Hematopoietic multipotent progenitor cell treated with erythropoietin and hydrocortisone succinate and interleukin-3 and kit ligand, for 6 days (in vitro differentiated cells): ENCODE measurements around the gene CEP20.
"Not testable (repeated sequence)": the region's sequence is repeated elsewhere in the genome, so short reads cannot be mapped to it uniquely, and the experiment has no call there.

Experiments used
- DNase-seq: peaks from one replicate; pipeline ENCODE4 v3.0.0-alpha.2; 2015

The CEP20 gene, protein sequence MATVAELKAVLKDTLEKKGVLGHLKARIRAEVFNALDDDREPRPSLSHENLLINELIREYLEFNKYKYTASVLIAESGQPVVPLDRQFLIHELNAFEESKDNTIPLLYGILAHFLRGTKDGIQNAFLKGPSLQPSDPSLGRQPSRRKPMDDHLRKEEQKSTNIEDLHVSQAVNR

DNA sequence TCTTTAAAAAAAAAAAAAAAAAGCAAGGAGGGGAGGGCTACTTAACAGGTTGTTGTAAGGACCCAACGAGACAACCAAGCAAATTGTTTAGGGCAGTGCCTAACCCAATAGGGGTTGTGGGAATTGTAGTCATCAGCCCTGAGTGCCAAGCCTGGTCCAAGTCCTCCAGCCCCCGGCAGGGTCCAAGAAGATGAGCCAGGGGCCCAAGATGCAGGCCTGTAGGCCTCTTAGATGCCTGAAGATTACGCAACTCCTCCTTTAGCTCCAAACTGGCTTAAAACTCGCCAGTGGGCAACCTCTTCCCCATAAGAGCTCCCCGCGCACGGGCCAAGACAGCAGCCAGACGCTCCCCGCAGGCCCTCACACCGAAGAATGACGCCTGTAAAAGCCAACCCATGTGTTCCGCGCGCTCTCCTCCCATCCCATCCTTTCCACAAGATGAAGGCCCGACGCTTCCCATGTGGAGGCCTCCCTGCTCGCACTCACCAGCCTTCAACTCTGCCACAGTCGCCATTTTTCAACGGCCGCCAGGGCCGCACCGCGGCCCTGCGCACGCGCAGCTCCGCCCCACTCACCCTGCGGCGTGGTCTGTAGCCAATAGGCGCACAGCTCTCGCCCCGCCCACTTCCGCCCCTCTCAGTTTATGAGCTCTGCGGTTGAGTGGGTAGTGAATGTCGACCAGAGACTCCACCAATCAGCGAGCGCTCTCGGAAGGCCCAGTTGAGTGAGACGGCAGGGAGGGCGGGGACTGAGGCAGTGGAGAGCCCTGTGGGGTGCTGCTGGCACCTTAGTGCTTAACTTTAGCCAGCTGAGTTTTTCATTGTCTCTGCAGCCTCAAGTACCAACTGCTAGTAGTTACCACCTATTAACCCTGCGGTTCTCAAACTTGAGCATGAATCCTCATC, at the start of gene CEP20:
Gene CEP20 (minus strand): TSS at position 532 of the 905 bp plus-strand sequence. CDS start 18 bp downstream, at position 514.
- DNase-seq, result peak; percentile 100

DNA sequence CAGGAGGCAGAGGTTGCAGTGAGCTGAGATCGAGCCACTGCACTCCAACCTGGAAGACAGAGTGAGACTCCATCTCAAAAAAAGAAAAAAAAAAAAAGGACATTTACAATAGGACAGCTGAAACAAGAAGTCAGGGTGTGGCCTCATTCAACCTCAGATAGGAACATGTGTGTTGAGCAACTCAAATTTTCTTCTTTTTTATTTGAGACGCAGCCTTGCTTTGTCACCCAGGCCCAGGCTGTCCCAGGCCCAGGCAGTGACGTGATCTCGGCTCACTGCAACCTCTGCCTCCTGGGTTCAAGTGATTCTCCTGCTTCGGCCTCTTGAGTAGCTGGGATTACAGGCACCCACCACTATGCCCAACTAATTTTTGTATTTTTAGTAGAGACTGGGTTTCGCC, 48.4 kb upstream of the CEP20 start:
- peak; percentile 80 for DNase-seq

DNA sequence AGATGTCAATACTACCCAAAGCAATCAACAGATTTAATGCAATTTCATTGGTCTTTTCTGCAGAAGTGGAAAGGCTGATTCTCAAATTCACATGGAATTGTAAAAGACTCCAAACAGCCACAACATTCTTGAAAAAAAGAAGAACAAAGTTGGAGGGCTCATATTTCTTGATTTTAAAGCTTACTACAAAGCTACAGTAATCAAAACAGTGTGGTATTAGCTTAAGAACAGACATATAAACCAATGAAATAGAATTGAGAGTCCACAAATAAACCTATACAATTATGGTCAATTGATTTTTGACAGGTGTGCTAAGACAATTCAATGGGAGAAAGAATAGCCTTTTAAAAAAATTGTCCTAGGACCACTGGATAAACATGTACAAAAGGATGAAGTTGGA, 46.6 kb upstream of the CEP20 start:
- DNase-seq, result no peak

DNA sequence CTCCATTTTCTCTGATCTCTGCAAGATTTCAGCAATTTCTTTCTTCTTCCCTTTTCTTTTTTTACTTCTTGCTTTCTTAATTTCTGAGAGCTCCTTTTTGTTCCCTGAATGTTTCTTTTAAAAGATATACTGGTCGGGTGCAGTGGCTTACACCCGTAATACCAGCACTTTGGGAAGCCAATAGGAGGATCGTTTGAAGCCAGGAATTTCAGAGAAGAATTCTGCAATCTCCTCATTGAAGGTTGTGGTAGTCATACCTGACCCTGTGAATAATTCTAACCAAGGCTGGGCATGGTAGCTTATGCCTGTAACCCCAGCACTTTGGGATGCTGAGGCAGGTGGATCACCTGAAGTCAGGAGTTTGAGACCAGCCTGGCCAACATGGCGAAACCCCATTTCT, 45.4 kb upstream of the CEP20 start:
- no peak for DNase-seq

DNA sequence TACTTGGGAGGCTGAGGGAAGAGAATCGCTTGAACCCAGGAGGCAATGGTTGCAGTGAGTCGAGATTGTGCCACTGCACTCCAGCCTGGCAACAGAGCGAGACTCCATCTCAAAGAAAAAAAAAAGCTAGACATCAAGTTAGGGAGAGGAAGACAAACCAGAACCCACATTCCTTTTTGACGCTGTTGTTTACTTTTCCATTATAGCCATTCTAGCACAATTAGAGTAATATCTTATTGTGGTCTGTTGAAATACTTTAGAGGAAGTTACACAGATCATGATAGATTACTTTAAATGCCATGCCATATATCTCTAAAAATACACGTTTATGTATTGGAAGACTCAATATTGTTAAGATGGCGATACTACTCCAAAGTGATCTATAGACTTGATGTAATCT, 44.5 kb upstream of the CEP20 start:
- DNase-seq, result peak; percentile 36

DNA sequence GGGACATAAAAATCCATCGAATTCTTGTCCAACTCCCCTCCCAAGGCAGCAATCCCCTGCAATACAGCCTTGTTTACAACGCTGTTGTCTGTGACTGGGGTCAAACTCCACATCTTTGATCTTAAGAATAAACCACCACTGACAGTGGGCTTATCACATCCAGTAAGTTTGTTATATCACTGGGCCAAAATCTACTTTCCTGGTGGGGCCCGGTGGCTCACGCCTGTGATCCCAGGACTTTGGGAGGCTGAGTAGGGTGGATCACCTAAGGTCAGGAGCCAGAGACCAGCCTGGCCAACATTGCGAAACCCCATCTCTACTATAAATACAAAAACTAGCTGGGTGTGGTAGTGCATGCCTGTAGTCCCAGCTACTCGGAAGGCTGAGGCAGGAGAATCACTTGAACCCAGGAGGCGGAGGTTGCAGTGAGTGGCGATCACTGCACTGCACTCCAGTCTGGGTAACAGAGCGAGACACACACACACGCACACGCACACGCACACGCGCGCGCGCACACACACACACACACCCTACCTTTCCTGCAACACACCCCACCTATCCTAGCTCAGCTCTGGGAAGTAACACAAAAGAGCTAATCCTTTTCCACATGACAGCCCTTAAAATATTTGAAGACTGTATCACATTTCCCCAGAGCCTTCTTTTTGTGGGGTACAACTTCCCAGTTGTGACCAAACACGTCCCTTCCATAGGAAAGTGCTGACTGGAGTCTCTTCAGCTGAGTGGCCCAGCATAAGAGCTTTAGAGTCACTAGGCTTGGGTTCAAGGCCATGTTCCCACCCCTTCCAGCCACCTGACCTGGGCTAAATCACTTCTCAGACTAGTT, 40.1 kb upstream of the CEP20 start:
- DNase-seq, result no peak

DNA sequence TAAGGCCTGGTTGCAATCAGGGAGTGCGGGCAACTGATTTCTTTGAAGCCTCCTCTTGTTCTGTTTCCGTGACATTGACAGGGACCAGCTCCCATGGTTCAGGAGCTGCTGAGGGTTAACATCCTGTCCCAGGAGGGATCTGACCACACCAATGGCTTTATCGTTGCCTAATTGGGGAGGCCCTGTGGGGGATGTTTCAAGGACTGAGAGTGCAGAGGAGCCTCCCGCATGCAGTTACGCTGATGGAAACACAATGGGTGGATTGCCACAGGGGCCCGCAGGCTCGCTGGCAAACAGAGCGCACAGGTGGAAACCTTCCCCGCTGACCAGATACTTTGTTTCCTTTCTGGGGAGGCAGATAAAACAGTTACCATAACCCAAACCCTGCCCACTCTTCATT, 37.2 kb upstream of the CEP20 start:
- no peak for DNase-seq

DNA sequence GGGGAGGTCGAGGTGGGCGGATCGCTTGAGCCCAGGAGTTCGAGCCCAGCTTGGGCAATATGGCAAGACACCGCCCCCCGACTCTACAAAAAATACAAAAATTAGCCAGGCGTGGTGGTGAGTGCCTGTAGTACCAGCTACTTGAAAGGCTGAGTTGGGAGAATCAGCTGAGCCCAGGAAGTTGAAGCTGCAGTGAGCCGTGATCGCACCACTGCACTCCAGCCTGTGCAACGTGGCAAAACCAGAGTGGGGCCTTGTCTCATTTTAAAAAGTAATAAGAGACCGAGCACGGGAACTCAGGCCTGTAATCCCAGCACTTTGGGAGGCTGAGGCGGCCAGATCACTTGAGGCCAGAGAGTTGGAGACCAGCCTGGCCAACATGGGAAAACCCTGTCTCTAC, 36.6 kb upstream of the CEP20 start:
- no peak for DNase-seq

DNA sequence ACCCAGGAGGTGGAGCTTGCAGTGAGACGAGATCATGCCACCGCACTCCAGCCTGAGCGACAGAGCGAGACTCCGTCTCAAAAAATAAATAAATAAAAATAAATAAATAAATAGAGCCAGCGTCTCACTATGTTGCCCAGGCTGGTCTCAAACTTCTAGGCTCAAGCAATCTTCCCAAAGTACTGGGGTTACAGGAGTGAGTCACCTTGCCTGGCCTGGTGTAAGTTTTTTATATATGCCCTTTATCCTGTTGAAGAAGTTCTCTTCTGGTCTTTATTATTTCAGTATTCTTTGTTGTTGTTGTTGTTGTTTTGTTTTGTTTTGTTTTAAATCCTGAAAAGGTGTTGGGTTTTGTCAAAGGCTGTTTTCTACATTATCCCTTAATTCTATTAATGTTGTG, 30.9 kb upstream of the CEP20 start:
- no peak for DNase-seq

DNA sequence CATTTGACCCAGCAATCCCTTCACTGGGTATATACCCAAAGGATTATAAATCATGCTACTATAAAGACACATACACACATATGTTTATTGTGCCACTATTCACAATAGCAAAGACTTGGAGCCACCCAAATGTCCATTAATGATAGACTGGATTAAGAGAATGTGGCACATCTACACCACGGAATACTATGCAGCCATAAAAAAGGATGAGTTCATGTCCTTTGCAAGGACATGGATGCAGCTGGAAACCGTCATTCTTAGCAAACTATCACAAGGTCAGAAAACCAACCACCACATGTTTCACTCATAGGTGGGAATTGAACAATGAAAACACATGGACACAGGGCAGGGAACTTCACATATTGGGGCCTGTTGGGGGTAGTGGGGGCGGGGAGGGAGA, 29.9 kb upstream of the CEP20 start:
- not testable (repeated sequence) for DNase-seq

DNA sequence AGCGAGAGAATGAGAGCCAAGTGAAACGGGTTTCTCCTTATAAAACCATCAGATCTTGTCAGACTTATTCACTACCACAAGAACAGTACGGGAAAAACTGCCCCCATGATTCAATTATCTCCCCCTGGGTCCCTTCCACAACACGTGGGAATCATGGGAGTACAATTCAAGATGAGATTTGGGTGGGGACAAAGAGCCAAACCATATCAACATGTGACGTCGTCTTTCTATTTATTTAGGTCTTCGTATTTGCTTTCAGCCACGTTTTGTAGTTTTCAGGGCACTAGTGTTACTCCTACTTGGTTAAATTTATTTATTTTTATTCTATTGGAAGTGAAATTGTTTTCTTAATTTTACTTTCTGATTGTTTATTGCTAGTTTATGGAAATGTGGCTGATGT, 27.9 kb upstream of the CEP20 start:
- no peak for DNase-seq

DNA sequence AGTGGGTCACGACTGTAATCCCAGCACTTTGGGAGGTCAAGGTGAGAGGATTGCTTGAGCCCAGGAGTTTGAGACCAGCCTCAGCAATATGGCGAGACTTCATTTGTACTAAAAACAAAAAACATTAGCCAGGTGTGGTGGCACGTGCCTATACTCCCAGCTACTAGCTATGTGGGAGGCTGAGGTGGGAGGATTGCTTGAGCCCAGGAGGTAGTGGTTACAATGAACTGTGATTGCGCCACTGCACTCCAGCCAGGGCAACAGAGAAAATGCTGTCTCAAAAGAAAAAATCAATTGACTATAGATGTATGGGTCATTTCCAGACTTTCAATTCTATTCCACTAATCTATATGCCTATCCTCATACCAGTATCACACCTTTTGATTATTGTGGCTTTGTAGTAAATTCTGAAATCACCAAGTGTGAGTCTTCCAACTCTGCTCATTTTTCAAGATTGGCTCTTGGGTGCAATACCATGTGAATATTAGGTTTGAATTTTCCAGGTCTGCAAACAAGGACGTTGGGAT, 27.2 kb upstream of the CEP20 start:
- DNase-seq, result no peak

DNA sequence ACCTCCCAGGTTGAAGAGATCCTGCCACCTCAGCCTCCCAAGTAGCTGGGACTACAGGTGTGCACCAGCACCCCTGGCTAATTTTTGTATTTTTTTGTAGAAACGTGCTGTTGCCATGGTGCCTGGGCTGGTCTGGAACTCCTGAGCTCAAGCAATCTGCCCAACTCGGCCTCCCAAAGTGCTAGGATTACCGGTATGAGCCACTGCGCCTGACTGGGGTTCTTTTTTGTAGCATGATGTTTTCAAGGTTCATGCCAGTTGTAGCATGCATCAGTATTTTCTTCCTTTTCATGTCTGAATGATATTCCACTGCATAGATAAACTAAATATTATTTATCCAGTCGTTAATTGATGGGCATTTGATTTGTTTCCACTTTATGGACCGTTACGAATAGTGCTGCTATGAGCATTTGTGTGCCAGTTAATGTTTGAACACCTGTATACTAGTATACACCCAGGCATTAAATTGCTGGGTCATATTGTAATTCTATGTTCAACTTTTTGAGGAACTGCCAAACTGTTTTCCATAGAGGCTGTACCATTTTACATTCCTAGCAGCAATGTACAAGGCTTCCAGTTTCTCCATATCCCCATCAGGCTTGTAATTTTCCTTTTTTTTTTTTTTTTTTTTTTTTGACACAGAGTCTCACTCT, 24.8 kb upstream of the CEP20 start:
- DNase-seq, result no peak

DNA sequence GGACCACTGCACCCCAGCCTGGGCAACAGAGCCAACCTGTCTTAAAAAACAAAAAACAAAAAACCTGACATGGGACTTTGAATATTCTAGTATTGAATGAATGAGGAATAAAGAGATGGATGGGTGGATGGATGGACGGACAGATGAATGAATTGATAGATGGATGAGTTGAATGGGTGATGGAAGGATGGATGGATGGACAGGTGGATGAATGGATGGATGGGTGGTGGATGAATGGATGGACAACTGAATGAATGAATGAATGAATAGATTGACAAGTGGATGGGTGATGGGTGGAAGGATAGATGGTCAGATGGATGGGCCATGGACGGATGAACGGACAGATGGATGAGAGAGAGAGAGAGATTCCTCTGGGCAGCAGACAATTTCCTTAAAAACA, 22.8 kb upstream of the CEP20 start:
- no peak for DNase-seq

DNA sequence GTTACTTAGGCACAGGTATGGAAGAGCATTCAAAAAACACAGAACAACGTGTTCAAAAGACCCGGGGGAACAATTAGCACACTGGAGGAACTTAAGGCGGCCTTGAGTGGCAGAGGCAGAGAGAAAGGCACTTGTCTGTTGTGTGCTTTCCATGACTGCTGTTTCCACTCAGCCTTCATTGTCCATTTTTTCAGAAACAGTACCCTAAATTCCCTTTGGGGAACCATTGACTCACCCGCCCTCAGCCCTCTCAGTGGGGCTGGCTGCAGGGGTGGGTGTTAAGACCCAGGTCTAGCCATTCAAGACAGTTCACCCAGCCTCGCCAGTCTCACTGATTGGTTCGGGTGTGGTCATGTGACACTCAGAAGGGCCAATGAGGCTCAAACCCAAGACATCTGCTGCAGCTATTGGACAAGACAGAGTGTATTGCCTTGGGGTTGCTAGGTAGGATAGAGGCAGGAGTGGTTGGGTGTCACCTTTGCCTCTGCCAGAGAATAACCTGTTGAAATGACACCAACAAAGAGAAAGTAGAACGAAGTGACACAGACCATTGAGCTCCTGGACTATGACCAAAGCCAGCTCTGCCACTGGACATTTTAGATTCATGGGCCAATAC, 19.6 kb upstream of the CEP20 start:
- DNase-seq, result peak; percentile 68

DNA sequence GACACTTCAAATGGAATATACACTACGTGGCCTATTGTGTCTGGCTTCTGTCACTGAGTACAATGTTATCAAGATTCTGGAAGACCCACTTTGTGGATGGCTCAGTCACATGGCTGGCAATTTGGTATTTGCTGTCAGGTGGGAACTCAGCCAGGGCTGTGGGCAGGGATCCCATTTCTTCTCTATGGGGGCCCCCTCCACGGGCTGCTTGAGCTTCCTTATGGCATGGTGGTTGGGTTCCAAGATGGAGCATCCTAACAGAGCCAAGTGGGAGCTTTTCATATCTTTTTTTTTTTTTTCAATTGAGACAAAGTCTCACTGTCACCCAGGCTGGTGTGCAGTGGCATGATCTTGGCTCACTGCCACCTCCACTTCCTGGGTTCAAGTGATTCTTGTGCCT, 18.0 kb upstream of the CEP20 start:
- DNase-seq, result no peak

DNA sequence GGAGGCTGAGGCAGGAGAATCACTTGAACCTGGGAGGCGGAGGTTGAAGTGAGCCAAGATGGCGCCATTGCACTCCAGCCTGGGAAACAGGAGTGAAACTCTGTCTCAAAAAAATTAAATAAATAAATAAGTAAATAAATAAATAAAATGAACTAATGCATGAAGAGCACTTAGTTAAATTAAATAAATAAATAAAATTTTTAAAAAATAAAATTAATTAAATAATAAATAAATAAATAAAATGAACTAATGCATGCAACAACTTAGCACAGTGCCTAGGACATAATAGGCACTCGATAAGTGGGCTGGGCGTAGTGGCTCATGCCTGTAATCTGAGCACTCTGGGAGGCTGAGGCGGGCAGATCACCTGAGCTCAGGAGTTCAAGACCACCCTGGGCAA, 15.6 kb upstream of the CEP20 start:
- DNase-seq, result no peak

DNA sequence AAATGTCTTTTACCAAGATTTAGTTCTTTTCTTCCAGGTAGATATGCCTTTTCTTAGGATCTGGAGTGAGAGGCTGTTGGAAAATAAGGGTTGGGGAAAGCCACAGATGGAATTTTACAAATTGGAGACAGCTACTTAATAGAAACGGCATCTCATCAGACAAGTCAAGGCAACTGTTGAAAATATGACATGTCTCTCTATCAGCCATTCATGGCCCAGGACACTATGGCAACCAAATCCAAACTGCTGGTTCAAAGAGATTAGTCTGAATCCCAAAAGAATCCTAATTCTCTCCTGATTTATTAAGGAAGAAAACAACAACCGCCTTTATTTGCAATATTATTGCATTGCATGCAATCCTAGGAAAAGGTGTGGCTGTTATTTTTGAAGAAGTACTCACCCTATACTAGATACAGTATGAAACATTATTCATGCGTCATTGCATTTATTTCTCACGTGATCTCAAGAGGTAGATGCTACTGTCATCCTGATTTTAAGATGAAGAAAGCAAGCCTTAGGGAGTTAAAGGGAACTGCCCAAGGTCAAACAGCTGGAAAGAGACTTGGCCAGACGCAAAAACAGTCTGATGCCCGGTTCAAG, 12.6 kb upstream of the CEP20 start:
- no peak for DNase-seq

DNA sequence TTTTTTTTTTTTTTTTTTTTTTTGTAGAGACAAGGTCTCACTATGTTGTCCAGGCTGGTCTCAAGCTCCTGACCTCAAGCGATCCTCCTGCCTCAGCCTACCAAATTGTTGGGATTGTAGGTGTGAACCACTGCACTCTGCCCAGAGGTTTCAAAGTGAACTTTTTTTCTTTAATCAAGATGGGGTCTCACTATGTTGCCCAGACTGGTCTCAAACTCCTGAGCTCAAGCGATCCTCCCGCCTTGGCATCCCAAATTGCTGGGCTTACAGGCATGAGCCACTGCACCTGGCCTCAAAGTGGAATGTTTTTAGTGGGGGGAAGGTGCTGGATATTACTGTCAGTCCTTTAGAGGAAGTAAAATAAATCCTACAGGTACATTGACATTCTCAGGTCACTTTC, 12.0 kb upstream of the CEP20 start:
- no peak for DNase-seq

DNA sequence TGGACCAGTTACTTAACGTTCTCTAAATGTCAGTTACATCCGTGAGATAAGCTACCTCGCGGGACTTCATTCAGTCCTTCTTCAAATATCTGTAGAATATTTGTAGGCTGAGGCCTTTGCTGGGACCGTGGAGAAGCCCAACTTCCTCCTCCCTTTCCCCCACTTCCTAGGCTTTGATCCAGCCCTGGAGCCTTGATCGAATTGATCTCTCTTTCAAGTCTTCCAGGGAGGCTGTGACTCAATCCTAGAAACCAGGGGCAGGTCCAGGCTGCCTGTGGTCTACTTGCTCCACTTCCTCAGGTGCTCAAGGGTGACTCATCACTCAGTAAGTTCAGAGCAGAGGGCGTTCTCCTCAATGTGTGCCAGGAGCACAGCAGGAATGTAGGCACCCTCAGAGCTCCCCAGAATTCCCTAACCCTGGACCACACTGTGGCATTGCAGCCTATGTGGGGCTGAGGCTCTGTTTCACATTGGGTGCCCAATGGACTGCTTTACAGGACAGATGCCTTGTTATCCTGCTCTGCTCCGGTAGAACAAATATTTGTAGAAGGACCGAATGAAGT, 11.2 kb upstream of the CEP20 start:
- DNase-seq, result no peak

DNA sequence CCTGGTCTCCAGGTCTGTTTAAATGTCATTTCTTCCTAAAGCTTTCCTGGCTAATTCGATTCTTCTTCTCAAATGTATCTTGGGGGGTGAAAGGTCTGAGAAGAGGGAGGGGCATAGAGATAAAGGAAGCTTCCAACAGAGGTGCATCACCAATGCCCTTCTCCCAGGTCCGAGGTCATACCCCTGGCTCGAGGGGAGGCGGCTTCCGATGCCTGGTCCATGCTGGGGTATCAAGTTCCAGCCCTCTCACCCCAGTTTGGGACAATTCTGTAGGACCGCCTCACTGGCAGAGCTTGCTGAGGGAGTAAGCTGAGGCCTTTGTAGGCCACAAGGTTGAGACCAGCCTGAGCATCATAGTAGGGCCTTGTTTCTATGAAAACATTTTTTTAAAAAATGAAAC, 10.3 kb upstream of the CEP20 start:
- no peak for DNase-seq

DNA sequence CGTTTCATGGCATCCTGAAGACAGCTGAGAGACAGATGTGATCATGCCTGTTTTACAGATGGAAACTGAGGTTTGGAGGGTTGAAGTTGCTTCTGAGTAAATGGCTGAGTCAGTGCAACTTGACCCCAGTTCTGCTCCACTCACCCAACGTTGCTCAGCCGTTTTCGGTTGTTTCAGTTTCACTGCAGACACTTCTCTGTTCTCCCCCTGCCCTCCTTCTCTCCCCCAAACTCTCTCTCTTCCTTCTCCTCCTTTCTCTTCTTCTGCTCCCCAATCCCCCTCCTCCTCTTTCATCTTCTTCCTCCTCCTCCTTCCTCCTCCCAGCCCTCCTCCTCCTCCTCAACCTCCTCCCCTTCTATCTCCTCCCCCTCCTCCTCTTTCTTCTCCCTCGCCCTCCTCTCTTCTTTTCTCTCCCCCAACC, 9.4 kb upstream of the CEP20 start:
- DNase-seq, result no peak
